Loucy (cell line): Measurements from ENCODE around the gene SYDE2.

Experiments
- H2AFZ ChIP-seq: fragments of 200-600 bp; sonication (generic); 2 replicates; pipeline ENCODE4 v1.6.0; 2016; ENCODE audit warnings: antibody characterized with exemption, mild to moderate bottlenecking, low read length, moderate library complexity
- H3F3A ChIP-seq: fragments of 200-600 bp; 2 replicates; pipeline ENCODE4 v1.6.0; 2016; ENCODE audit warnings: antibody characterized with exemption, low read depth, mild to moderate bottlenecking
- H3K27me3 ChIP-seq: fragments of 200-600 bp; sonication (generic); 2 replicates; pipeline ENCODE4 v1.6.1; 2014; ENCODE audit warnings: low read length, mild to moderate bottlenecking; ENCODE audit not compliant: insufficient read depth, poor library complexity, severe bottlenecking
- H3K36me3 ChIP-seq: fragments of 200-600 bp; sonication (generic); 2 replicates; pipeline ENCODE4 v1.6.1; 2016; ENCODE audit warnings: low read length; ENCODE audit not compliant: insufficient read depth
- H3K4me1 ChIP-seq: fragments of 200-600 bp; sonication (generic); 2 replicates; pipeline ENCODE4 v1.5.1; 2014; ENCODE audit warnings: low read length, mild to moderate bottlenecking; ENCODE audit not compliant: insufficient read depth, poor library complexity, severe bottlenecking
- H3K4me2 ChIP-seq: fragments of 200-600 bp; sonication (generic); 2 replicates; pipeline ENCODE4 v1.6.0; 2014; ENCODE audit warnings: antibody characterized with exemption, low read length, low read depth, mild to moderate bottlenecking; ENCODE audit not compliant: poor library complexity, severe bottlenecking
- H3K4me3 ChIP-seq: fragments of 200-600 bp; sonication (generic); 2 replicates; pipeline ENCODE4 v1.5.1; 2014; ENCODE audit warnings: low read length, mild to moderate bottlenecking, mixed read lengths; ENCODE audit not compliant: poor library complexity, severe bottlenecking
- H3K79me2 ChIP-seq: fragments of 200-600 bp; sonication (generic); 2 replicates; pipeline ENCODE4 v1.6.1; 2014; ENCODE audit warnings: low read length; ENCODE audit not compliant: insufficient read depth
- H3K9ac ChIP-seq: fragments of 200-600 bp; sonication (generic); 2 replicates; pipeline ENCODE4 v1.6.0; 2014; ENCODE audit warnings: mild to moderate bottlenecking, low read depth, low read length, moderate library complexity; ENCODE audit not compliant: poor library complexity, severe bottlenecking
- H3K9me2 ChIP-seq: fragments of 200-600 bp; sonication (generic); replicated peaks from 2 replicates; pipeline ENCODE4 v1.6.1; 2016; ENCODE audit warnings: low read depth, low read length, mixed read lengths
- H3K9me3 ChIP-seq: fragments of 200-600 bp; sonication (generic); 2 replicates; pipeline ENCODE4 v1.6.1; 2014; ENCODE audit warnings: mild to moderate bottlenecking, antibody characterized with exemption, low read length, low read depth; ENCODE audit not compliant: insufficient read depth
- H4K20me1 ChIP-seq: fragments of 200-600 bp; sonication (generic); 2 replicates; pipeline ENCODE4 v1.6.0; 2014; ENCODE audit warnings: antibody characterized with exemption, low read length, mild to moderate bottlenecking; ENCODE audit not compliant: insufficient read depth, poor library complexity, severe bottlenecking
- CTCF ChIP-seq: fragments of 200-600 bp; sonication (generic); conservative IDR thresholded peaks from 2 replicates; pipeline ENCODE4 v1.5.1; 2014; ENCODE audit warnings: mild to moderate bottlenecking, antibody characterized with exemption, low read length
- EZH2phosphoT487 ChIP-seq: fragments of 200-600 bp; IDR thresholded peaks from 2 replicates; pipeline ENCODE4 v1.6.1; 2018; ENCODE audit warnings: antibody characterized with exemption, mild to moderate bottlenecking, moderate library complexity, borderline replicate concordance

SYDE2 gene

DNA sequence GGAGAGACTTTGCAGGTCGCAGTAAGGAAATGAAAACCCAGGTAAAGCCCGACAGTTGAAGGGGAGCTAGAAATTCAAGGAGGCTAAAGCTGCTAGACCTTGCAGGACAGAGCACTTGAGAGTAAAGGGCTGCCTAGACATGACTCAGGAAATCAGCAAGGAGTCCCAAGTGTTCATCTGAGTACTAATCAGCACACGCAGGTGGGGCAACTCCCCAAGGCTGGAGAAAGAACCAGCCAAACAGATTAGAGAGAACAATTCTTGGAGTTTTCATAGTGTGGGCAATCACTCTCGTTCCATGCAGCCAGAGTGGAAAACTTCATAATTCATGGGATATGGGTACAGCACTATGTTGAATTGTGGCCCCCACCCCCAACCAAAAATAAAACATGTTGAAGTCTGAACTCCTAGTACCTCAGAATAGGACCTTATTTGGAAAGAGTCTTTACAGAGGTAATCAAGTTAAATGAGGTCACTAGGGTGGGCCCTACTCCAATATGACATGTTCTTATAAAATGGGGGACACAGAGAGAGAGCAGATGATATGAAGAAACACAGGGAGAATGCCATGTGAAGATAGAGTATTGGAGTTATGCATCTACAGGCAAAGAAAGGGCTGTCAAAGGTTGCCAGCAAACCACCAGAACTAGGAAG lies 28.0 kb downstream of the SYDE2 start:
- no peaks in the 10 kb centered on the region for H3F3A ChIP-seq
- H3K36me3 ChIP-seq = no peaks in the 10 kb centered on the region
- no peak overlapping the region for H3K4me2 ChIP-seq
- no peak overlapping the region for H3K9ac ChIP-seq
- H2AFZ ChIP-seq = no peak overlapping the region
- no peaks in the 10 kb centered on the region for H4K20me1 ChIP-seq
- no peak for TF ChIP-seq EZH2phosphoT487
- no peak for TF ChIP-seq CTCF
- H3K9me3 ChIP-seq = no peaks in the 10 kb centered on the region
- no peak overlapping the region for H3K4me3 ChIP-seq
- H3K79me2 ChIP-seq = no peaks in the 10 kb centered on the region
- no peaks in the 10 kb centered on the region for H3K27me3 ChIP-seq
- no peaks in the 10 kb centered on the region for H3K4me1 ChIP-seq
- H3K9me2 ChIP-seq = no peaks in the 10 kb centered on the region

GRCh38 chr1:85171721-85172120 lies 29.1 kb downstream of the SYDE2 start:
- no peaks in the 10 kb centered on the region for H4K20me1 ChIP-seq
- TF ChIP-seq EZH2phosphoT487 = no peak
- no peak for TF ChIP-seq CTCF
- H3K4me2 ChIP-seq = no peak overlapping the region
- no peaks in the 10 kb centered on the region for H3K79me2 ChIP-seq
- H3K4me1 ChIP-seq = no peaks in the 10 kb centered on the region
- no peaks in the 10 kb centered on the region for H3K9me2 ChIP-seq
- H2AFZ ChIP-seq = peak overlapping the region; percentile 24; the same call in 1 of the 2 replicates
- H3K27me3 ChIP-seq = no peaks in the 10 kb centered on the region
- no peak overlapping the region for H3K9ac ChIP-seq
- H3K4me3 ChIP-seq = no peak overlapping the region
- no peaks in the 10 kb centered on the region for H3K36me3 ChIP-seq
- no peaks in the 10 kb centered on the region for H3K9me3 ChIP-seq
- no peaks in the 10 kb centered on the region for H3F3A ChIP-seq

DNA sequence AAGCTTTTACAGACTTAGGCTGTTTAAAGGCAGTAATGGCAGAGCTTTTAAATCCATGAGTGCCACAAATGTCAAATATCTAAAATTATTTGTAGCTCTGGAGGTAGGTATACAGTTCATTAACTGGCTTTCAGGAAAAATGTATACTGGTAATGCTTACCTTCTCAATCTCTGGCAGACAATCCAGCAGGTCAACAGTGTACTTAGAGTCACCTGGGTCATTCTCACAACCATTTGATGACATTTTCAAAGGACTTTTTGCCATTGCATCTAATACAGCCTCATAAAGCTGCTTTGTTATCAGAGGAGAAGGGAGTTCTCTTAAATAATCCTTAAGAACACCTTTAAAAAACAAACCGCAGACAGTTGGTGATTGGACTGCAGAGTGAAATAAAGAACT lies 31.9 kb downstream of the SYDE2 start:
- no peak overlapping the region for H3K9ac ChIP-seq
- H4K20me1 ChIP-seq = no peaks in the 10 kb centered on the region
- TF ChIP-seq EZH2phosphoT487 (no peak), CTCF (no peak)

More for the DNA sequence above, 31.9 kb downstream of the SYDE2 start:
- H3K27me3 ChIP-seq = no peaks in the 10 kb centered on the region
- no peak overlapping the region for H3K4me2 ChIP-seq
- H3K4me1 ChIP-seq = no peaks in the 10 kb centered on the region
- H3K79me2 ChIP-seq = no peaks in the 10 kb centered on the region
- H3K36me3 ChIP-seq = no peaks in the 10 kb centered on the region
- H2AFZ ChIP-seq = no peak overlapping the region
- H3K9me2 ChIP-seq = no peaks in the 10 kb centered on the region
- H3K4me3 ChIP-seq = no peak overlapping the region
- no peaks in the 10 kb centered on the region for H3K9me3 ChIP-seq
- H3F3A ChIP-seq = no peaks in the 10 kb centered on the region
